K562 (cell line): Measurements from ENCODE around the gene CIB1. TPM values are rescaled to one million over a fixed set of nuclear protein-coding genes. Genes with fewer than 3 reads are reported as not detected.

Experiments used
- ATAC-seq: fragments of 200-7000 bp; cut with Tn5 transposase; 3 replicates; pipeline ENCODE4 v1.9.1; 2020; ENCODE audit warnings: moderate library complexity
- BruUV-seq: library from RNA; stranded (reverse); fragments of 400-500 nt; replicated peaks from 2 replicates; lab custom pipeline; 2021; lab: Mats Ljungman, UMichigan
- CTCF ChIA-PET: fragments of 300-600 bp; formaldehyde crosslinking; extraction: SDS; loops from one replicate; lab custom pipeline; 2021; ENCODE audit warnings: low intra/inter-chr PET ratio; lab: Yijun Ruan, JAX
- POLR2A ChIA-PET: fragments of 300-600, 350-650 bp; sonication (Branson Sonifier 250); formaldehyde crosslinking; extraction: SDS; loops from one replicate; lab custom pipeline; 2021; ENCODE audit warnings: antibody characterized with exemption, inconsistent platforms; lab: Yijun Ruan, JAX
- DNase-seq, 4 experiments: peaks; one replicate each; pipeline versions ENCODE4 v3.0.0 to v3.0.0-alpha.2; 2011 to 2018; ENCODE audit warnings: low spot score in 3 of 4, mixed read lengths in 3 of 4; ENCODE audit errors: extremely low read depth in 1 of 4
- FAIRE-seq: peaks from 2 replicates; lab custom pipeline; 2011; peaks lifted over from hg19 to GRCh38; lab: Jason Lieb, UNC
- H2AFZ ChIP-seq: 2 replicates; pipeline ENCODE4 v1.6.0; 2011; ENCODE audit warnings: low read depth, low read length, control low read depth, inconsistent platforms
- H3K27ac ChIP-seq: fragments of 200-600 bp; 3 replicates; pipeline ENCODE4 v1.8.0; 2011; ENCODE audit warnings: low read depth, mild to moderate bottlenecking, control low read depth, inconsistent platforms, low read length, moderate library complexity, mixed read lengths; ENCODE audit errors: extremely low read depth
- H3K27me3 ChIP-seq, 2 experiments: fragments of 300-600 bp in 1 of 2; 2 replicates in 1 of 2; 3 replicates in 1 of 2; pipeline versions ENCODE4 v1.6.0 to v1.8.0; 2011; ENCODE audit warnings: inconsistent platforms in 2 of 2, low read length in 2 of 2, mild to moderate bottlenecking in 1 of 2, mixed read lengths in 1 of 2, moderate library complexity in 1 of 2; ENCODE audit not compliant: control insufficient read depth in 2 of 2, insufficient read depth in 2 of 2
- H3K36me3 ChIP-seq: fragments of 300-600 bp; 3 replicates; pipeline ENCODE4 v1.8.0; 2011; ENCODE audit warnings: mild to moderate bottlenecking, low read length, inconsistent platforms; ENCODE audit not compliant: control insufficient read depth, insufficient read depth
- H3K4me1 ChIP-seq, 2 experiments: fragments of 200-600 bp in 1 of 2; replicated peaks in 1 of 2; 2 replicates in 1 of 2; 3 replicates in 1 of 2; pipeline versions ENCODE4 v1.5.1 to v1.8.0; 2011; ENCODE audit warnings: inconsistent platforms in 2 of 2, low read length in 2 of 2, mild to moderate bottlenecking in 1 of 2, mixed read lengths in 1 of 2, moderate library complexity in 1 of 2; ENCODE audit not compliant: control insufficient read depth in 2 of 2, insufficient read depth in 2 of 2
- H3K4me2 ChIP-seq: 2 replicates; pipeline ENCODE4 v1.6.1; 2011; ENCODE audit warnings: low read length, control low read depth, inconsistent platforms, mixed read lengths; ENCODE audit not compliant: insufficient read depth
- H3K4me3 ChIP-seq: fragments of 200-600 bp; sonication (generic), shearing (Covaris generic); 2 replicates; pipeline ENCODE4 v1.5.1; 2016; ENCODE audit warnings: control low read depth, inconsistent platforms
- H3K79me2 ChIP-seq: fragments of 200-600 bp; 3 replicates; pipeline ENCODE4 v1.8.0; 2011; ENCODE audit warnings: low read length, inconsistent platforms; ENCODE audit not compliant: control insufficient read depth, insufficient read depth
- H3K9ac ChIP-seq, 2 experiments: 2 replicates each; pipeline versions ENCODE4 v1.6.0 to v1.6.1; 2011; ENCODE audit warnings: low read depth in 2 of 2, low read length in 2 of 2, control low read depth in 1 of 2, inconsistent platforms in 1 of 2, mild to moderate bottlenecking in 1 of 2, mixed read lengths in 1 of 2; ENCODE audit not compliant: insufficient read depth in 1 of 2
- H3K9me1 ChIP-seq: one replicate; pipeline ENCODE4 v1.6.0; 2011; ENCODE audit warnings: inconsistent platforms, mild to moderate bottlenecking, low read length, moderate library complexity; ENCODE audit not compliant: control insufficient read depth, insufficient read depth
- H3K9me3 ChIP-seq: replicated peaks from 2 replicates; pipeline ENCODE4 v1.5.1; 2011; ENCODE audit warnings: low read depth, low read length, inconsistent platforms; ENCODE audit not compliant: control insufficient read depth, insufficient read depth
- H4K20me1 ChIP-seq: replicated peaks from 2 replicates; pipeline ENCODE4 v1.6.1; 2011; ENCODE audit warnings: low read length, inconsistent platforms, mixed read lengths; ENCODE audit not compliant: control insufficient read depth, insufficient read depth
- CTBP1 ChIP-seq: fragments of 450-650 bp; IDR thresholded peaks from 2 replicates; pipeline ENCODE4 v1.6.1; 2016; ENCODE audit warnings: borderline replicate concordance
- IFI16 ChIP-seq: fragments of 250-450 bp; sonication (Bioruptor Pico); IDR thresholded peaks from 2 replicates; pipeline ENCODE4 v2.1.2; 2022; ENCODE audit warnings: mild to moderate bottlenecking, inconsistent platforms
- MCM3 ChIP-seq: fragments of 450-650 bp; IDR thresholded peaks from 2 replicates; pipeline ENCODE4 v1.6.1; 2016
- POLR2G ChIP-seq: fragments of 200-400 bp; formaldehyde crosslinking; IDR thresholded peaks from 2 replicates; pipeline ENCODE4 v1.6.1; 2017; ENCODE audit warnings: low read depth, mild to moderate bottlenecking, antibody characterized with exemption, low read length, moderate library complexity
- WGBS: fragments of 100-300 bp; shearing (Covaris generic); methylation state at CpG from one replicate; pipeline ENCODE4 v1.1.6; 2016; ENCODE audit warnings: low coverage, mixed read lengths; ENCODE audit not compliant: insufficient coverage; ENCODE audit errors: missing lambda C conversion rate; 5-methylcytosine and 5-hydroxymethylcytosine counted together
- in situ Hi-C: fragments of 300-500 bp; cut with MboI; formaldehyde crosslinking; loops from 4 replicates; pipeline ENCODE4 v1.15.0; 2018; ENCODE audit warnings: inconsistent platforms, mixed read lengths
- intact Hi-C: fragments of 100-400 bp; cut with micrococcal nuclease; formaldehyde crosslinking; loops from 2 replicates; pipeline ENCODE4 v1.14.2; 2022
- polyA plus RNA-seq, 8 experiments: library from polyadenylated mRNA; depleted of rRNA in 4 of 8; stranded (reverse) in 5 of 8; unstranded in 3 of 8; fragments of >200 nt; fragmentation: Nextera tagmentation in 2 of 8; fragmentation: Illumina TruSeq in 1 of 8; extraction: Ambion mirVana in 2 of 8; extraction: Trizol in 1 of 8; gene quantifications; 2 replicates each; pipeline versions ENCODE4 v1.2.1 to v1.2.3, GENCODE V29; 2011 to 2014; ENCODE audit warnings: inconsistent platforms in 1 of 8, missing spikeins in 1 of 8
- total RNA-seq, 7 experiments: library from RNA; depleted of rRNA in 6 of 7; stranded (reverse); fragments of >200 nt in 6 of 7; fragmentation: Illumina TruSeq in 2 of 7; extraction: Trizol in 2 of 7; gene quantifications; 2 replicates each; pipeline versions ENCODE4 v1.2.1 to v1.2.3, GENCODE V29; 2011 to 2021; ENCODE audit warnings: low replicate concordance in 1 of 7

The CIB1 gene
- total and polyA plus RNA-seq, 9 of the 15 experiments (the other 6 are each of a cell fraction or from before 2014, with no cell fraction given): 14.9 to 136 (median 64.5) TPM

DNA sequence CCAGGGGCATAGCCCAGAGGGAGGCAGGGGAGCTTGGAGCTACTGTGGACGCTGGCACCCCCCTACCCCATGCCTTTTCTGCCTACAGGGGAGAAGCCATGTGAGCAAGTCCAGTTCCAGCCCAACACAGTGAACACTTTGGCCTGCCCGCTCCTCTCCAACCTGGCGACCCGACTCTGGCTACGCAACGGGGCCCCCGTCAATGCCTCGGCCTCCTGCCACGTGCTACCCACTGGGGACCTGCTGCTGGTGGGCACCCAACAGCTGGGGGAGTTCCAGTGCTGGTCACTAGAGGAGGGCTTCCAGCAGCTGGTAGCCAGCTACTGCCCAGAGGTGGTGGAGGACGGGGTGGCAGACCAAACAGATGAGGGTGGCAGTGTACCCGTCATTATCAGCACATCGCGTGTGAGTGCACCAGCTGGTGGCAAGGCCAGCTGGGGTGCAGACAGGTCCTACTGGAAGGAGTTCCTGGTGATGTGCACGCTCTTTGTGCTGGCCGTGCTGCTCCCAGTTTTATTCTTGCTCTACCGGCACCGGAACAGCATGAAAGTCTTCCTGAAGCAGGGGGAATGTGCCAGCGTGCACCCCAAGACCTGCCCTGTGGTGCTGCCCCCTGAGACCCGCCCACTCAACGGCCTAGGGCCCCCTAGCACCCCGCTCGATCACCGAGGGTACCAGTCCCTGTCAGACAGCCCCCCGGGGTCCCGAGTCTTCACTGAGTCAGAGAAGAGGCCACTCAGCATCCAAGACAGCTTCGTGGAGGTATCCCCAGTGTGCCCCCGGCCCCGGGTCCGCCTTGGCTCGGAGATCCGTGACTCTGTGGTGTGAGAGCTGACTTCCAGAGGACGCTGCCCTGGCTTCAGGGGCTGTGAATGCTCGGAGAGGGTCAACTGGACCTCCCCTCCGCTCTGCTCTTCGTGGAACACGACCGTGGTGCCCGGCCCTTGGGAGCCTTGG is 5.6 kb downstream of the CIB1 start:
- DNase-seq (no peak), ATAC-seq (no peak), FAIRE-seq (no peak)
- peaks cover 7 to 38% of the 10 kb centered on the region in 2 experiments; a peak in 3 of 5 replicates for H3K4me1 ChIP-seq
- TF ChIP-seq POLR2G: peak; percentile 63
- TF ChIP-seq CTBP1: no peak
- no peak for TF ChIP-seq MCM3
- TF ChIP-seq IFI16 (CRISPR knock-in tag): no peak
- ChIA-PET CTCF (no interaction called here), POLR2A (interaction anchor here (0.6 to 0.9 kb wide), 4 partner anchors 8 to 251 kb away, joined by 3 read pairs; partner anchors contain the start of gene SEMA4B)
- no peak overlapping the region for H2AFZ ChIP-seq
- no TSS peak for BruUV-seq
- H3K36me3 ChIP-seq: peaks cover 92% of the 10 kb centered on the region
- H3K4me3 ChIP-seq: no peak overlapping the region
- intact Hi-C loops: no loop called here
- in situ Hi-C loops: no loop called here
- no peaks in the 10 kb centered on the region for H3K9me3 ChIP-seq
- 92% methylated on average over 33 of the region's 38 CpGs for WGBS
- no peaks in the 10 kb centered on the region for H3K27me3 ChIP-seq
- no peaks in the 10 kb centered on the region for H3K9me1 ChIP-seq
- peaks cover 19% of the 10 kb centered on the region for H3K79me2 ChIP-seq
- no peak overlapping the region for H3K27ac ChIP-seq
- H4K20me1 ChIP-seq: 0 out of 2 replicates have a peak, but pooled peaks cover 4% of the 10 kb centered on the region
- peak overlapping the region in 1 of 2 experiments; percentile 50; a peak in 2 of 4 replicates for H3K9ac ChIP-seq
- H3K4me2 ChIP-seq: no peak overlapping the region
